ENCODE results near the gene IAH1.

Gene IAH1

GRCh38 chr2:9478526-9478925 lies 4.2 kb downstream of the IAH1 start:
- Histone ChIP-seq H3K79me2 (peaks cover 8% of the 10 kb centered on the region), H2AFZ (no peak overlapping the region), H3K36me3 (ENCODE audit: control insufficient read depth, insufficient read depth, low read length) (no peaks in the 10 kb centered on the region), H3K27me3 (ENCODE audit: control insufficient read depth, insufficient read depth, low read length) (no peaks in the 10 kb centered on the region), H3K4me2 (ENCODE audit: low read length) (no peak overlapping the region), H3K9me3 (ENCODE audit: control insufficient read depth, low read length) (no peaks in the 10 kb centered on the region), H3K4me1 (peaks cover 3% of the 10 kb centered on the region), H3K4me3 (ENCODE audit: low read depth, low read length) (no peak overlapping the region), H3K27ac (no peak overlapping the region), H3K9ac (no peak overlapping the region)
- TF ChIP-seq CTCF (IDR thresholded peaks at IDR 0.05) = no peak

GRCh38 chr2:9480157-9480556 lies 5.8 kb downstream of the IAH1 start:
- Histone ChIP-seq H3K4me2 (ENCODE audit: low read length) (no peak overlapping the region), H3K9ac (no peak overlapping the region)
- no peak for TF ChIP-seq CTCF (IDR thresholded peaks at IDR 0.05)

GRCh38 chr2:9483107-9483506 lies 8.8 kb downstream of the IAH1 start:
- no peaks in the 10 kb centered on the region for H3K4me1 ChIP-seq
- H3K27ac ChIP-seq = no peak overlapping the region
- H3K27me3 ChIP-seq (ENCODE audit: control insufficient read depth, insufficient read depth, low read length) = no peaks in the 10 kb centered on the region
- no peaks in the 10 kb centered on the region for H3K79me2 ChIP-seq
- no peak for TF ChIP-seq CTCF (IDR thresholded peaks at IDR 0.05)
- no peak overlapping the region for H3K4me3 ChIP-seq (ENCODE audit: low read depth, low read length)
- no peak overlapping the region for H2AFZ ChIP-seq
- no peak overlapping the region for H3K9ac ChIP-seq
- H3K4me2 ChIP-seq (ENCODE audit: low read length) = no peak overlapping the region
- no peaks in the 10 kb centered on the region for H3K9me3 ChIP-seq (ENCODE audit: control insufficient read depth, low read length)
- no peaks in the 10 kb centered on the region for H3K36me3 ChIP-seq (ENCODE audit: control insufficient read depth, insufficient read depth, low read length)

More at GRCh38 chr2:9480157-9480556, 5.8 kb downstream of the IAH1 start:
- Histone ChIP-seq H3K4me1 (peaks cover 2% of the 10 kb centered on the region), H3K9me3 (ENCODE audit: control insufficient read depth, low read length) (no peaks in the 10 kb centered on the region), H3K36me3 (ENCODE audit: control insufficient read depth, insufficient read depth, low read length) (no peaks in the 10 kb centered on the region), H2AFZ (no peak overlapping the region), H3K27ac (no peak overlapping the region), H3K79me2 (peaks cover 8% of the 10 kb centered on the region), H3K4me3 (ENCODE audit: low read depth, low read length) (no peak overlapping the region), H3K27me3 (ENCODE audit: control insufficient read depth, insufficient read depth, low read length) (no peaks in the 10 kb centered on the region)

- no peaks in the 10 kb centered on the region for H3K9me3 ChIP-seq (ENCODE audit: control insufficient read depth, low read length)
- H3K4me3 ChIP-seq (ENCODE audit: low read depth, low read length) = no peak overlapping the region
- no peak overlapping the region for H2AFZ ChIP-seq
- no peak for TF ChIP-seq CTCF (IDR thresholded peaks at IDR 0.05)
- no peaks in the 10 kb centered on the region for H3K36me3 ChIP-seq (ENCODE audit: control insufficient read depth, insufficient read depth, low read length)
- no peaks in the 10 kb centered on the region for H3K27me3 ChIP-seq (ENCODE audit: control insufficient read depth, insufficient read depth, low read length)
- H3K79me2 ChIP-seq = no peaks in the 10 kb centered on the region
- no peaks in the 10 kb centered on the region for H3K4me1 ChIP-seq
- H3K4me2 ChIP-seq (ENCODE audit: low read length) = no peak overlapping the region
- no peak overlapping the region for H3K27ac ChIP-seq
- H3K9ac ChIP-seq = no peak overlapping the region
Observed at GRCh38 chr2:9484533-9484932, 10.2 kb downstream of the IAH1 start.
